C4-2B (cell line): ENCODE measurements around the gene GP2.

ENCODE experiments used
- H3K27ac ChIP-seq: fragments of 450-650 bp; 2 replicates; pipeline ENCODE4 v1.5.1; 2017
- ZFX ChIP-seq: fragments of 450-650 bp; IDR thresholded peaks from 2 replicates; pipeline ENCODE4 v1.6.1; 2017
- TF ChIP-seq, protein P1 (sequence below): fragments of 450-650 bp; conservative IDR thresholded peaks from 2 replicates; pipeline ENCODE4 v1.5.1; 2017; ENCODE audit warnings: mild to moderate bottlenecking

GP2 gene

DNA sequence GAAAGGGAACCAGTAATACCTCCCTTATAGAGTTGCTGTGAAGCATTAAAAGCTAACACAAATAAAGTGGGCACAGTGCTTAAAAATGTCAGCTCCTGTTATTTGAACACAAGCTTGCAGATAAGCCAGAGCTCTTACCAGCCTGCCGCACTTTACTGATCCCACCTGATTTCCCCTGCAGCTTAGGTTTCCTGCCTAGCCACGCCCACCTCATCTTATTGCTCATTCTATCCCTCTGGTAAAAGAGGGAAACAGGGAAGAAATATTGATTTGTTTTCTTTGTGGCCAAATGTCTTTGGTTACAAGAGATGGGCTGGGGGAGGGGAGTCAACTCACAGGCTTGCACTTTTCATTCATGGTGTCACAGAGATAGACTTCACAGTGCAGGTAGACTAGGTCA lies 9.6 kb upstream of the GP2 start:
- TF ChIP-seq, protein P1, sequence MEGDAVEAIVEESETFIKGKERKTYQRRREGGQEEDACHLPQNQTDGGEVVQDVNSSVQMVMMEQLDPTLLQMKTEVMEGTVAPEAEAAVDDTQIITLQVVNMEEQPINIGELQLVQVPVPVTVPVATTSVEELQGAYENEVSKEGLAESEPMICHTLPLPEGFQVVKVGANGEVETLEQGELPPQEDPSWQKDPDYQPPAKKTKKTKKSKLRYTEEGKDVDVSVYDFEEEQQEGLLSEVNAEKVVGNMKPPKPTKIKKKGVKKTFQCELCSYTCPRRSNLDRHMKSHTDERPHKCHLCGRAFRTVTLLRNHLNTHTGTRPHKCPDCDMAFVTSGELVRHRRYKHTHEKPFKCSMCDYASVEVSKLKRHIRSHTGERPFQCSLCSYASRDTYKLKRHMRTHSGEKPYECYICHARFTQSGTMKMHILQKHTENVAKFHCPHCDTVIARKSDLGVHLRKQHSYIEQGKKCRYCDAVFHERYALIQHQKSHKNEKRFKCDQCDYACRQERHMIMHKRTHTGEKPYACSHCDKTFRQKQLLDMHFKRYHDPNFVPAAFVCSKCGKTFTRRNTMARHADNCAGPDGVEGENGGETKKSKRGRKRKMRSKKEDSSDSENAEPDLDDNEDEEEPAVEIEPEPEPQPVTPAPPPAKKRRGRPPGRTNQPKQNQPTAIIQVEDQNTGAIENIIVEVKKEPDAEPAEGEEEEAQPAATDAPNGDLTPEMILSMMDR, result no peak
- no peak for TF ChIP-seq ZFX
- no peak overlapping the region for H3K27ac ChIP-seq

DNA sequence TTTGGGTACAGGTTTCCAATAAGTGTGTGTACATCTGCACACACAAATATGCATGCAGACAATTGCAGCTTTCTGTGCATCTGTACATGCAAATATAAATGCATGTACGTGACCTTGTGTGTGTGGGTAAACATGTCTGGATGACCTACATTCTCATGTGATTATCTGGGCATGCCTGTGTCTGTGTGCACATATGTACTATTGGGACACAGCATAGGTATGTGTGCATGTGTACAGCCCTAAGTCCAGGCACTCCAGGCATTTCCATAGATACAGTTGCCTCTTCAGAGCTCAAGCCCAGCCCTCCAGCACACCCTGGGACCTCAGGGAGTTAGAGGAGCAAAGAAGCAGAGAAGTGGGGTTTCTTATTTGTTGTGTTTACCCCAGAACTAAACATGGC lies 7.1 kb upstream of the GP2 start:
- H3K27ac ChIP-seq, result no peak overlapping the region
- TF ChIP-seq, protein P1, result no peak
- no peak for TF ChIP-seq ZFX

DNA sequence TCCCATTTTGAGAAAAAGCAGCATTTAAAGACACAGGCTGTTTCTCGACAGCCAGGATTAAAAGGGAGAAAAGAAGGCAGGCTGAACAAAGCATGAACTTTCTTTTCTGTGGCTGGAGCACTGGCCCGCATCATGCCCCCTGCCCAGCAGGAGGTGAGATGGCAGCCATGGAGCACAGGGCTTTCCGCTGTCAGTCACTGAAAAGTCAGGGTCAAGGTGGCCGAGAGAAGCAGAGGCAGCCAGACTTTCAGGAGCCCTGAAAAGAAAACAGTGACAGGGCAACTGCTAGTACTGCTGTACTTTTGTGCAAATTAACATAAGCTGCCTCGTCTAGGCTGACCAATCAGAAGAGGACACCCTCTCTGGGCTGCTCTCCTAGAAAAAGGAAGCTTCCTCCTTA lies 5.8 kb upstream of the GP2 start:
- TF ChIP-seq, protein P1, result no peak
- no peak for TF ChIP-seq ZFX

DNA sequence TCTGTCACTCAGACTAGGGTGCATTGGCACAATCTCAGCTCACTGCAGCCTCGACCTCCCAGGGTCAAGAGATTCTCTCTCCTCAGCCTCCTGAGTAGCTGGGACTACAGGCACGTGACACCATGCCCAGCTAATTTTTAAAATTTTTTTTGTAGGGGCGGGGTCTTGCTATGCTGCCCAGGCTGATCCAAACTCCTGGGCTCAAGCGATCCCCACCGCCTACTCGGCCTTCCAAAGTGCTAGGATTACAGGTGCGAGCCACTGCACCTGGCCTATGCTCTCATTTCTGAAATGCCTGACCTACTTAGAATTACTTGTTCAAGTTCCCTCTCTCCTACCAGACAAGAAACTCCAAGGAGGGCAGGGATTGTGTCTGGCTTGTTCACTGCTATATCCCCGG lies 5.1 kb upstream of the GP2 start:
- no peak for TF ChIP-seq ZFX
- TF ChIP-seq, protein P1, result no peak
- no peak overlapping the region for H3K27ac ChIP-seq

More for the DNA sequence above, 5.8 kb upstream of the GP2 start:
- H3K27ac ChIP-seq, result no peak overlapping the region

DNA sequence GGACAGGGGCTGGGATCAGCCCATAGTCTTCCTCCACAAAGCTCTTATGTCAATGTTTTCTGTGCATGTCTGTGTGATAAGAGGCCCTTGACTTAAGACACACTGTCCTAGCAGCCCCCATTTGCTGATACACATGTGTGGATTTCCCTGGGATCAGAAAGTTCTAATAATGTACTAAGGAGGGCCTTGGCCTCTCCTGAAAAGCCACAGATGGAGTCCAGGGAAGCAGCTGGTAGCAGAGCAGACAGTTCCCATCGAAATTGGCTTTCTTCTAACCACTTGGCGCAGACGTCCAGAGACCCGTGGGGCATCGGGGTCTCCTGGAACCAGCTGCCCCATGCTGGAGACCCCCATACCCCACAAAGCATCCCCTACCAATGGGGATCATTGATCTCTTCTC lies 4.3 kb upstream of the GP2 start:
- H3K27ac ChIP-seq, result no peak overlapping the region
- TF ChIP-seq, protein P1, result no peak
- TF ChIP-seq ZFX, result no peak

DNA sequence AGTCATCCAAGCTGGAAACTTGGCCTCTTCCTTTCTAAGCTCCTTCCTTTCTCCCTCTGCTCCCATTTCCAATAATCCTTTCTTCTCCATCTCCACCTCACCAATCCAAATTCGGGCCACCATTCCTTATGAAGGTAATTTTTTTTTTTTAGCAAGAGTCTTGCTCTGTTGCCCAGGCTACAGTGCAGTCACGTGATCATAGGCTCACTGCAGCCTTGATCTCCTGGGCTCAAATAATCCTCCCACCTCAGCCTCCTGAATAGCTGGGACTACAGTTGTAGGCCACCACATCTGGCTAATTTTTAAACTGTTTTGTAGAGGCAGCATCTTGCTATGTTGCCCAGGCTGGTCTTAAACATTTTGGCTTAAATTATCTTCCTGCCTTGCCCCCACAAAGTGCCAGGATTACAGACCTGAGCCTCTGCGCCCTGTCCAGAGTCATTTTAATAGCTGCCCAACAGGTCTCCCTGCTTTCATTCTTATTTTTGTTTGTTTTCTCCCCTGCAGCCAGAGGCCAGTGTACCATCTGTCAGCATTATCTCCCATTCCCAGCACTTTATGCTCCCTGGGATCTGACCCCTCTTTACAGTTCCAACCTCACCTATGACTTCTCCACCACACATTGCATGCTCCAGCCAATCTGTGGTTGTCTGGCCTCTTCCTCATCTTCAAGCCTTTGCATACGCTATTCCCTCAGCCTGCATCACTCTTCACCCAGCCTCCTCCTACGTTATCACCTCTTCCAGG lies 2.3 kb upstream of the GP2 start:
- H3K27ac ChIP-seq, result no peak overlapping the region
- no peak for TF ChIP-seq ZFX
- TF ChIP-seq, protein P1, result no peak

DNA sequence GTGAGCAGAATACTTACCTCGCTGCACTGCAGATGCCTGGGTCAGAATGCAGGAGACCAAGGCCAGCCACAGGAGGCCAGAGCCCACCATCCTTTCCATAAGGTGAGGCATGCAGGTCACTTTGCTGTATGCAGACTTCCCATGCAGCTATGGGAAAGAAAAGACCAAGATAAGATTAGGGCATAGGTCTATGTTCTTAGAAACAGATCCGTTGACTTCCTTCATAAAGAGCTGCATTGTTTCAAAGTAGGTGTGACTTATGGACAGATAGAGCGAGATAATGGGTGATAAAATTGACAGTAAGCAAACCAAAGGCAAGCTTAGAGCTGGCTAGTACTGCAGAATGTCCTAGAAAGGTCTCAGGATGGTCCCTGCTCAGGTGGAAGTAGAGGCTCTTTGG lies 992 bp downstream of the GP2 start:
- TF ChIP-seq, protein P1, result no peak
- no peak for TF ChIP-seq ZFX
- no peak overlapping the region for H3K27ac ChIP-seq
